GM12873 (cell line): Measurements from ENCODE around the gene ITGBL1.

Experiments used
- TF ChIP-seq, protein P1 (sequence below): IDR thresholded peaks from 2 replicates; pipeline ENCODE4 v1.5.1; 2012; ENCODE audit warnings: low read depth, mild to moderate bottlenecking, moderate library complexity, low read length, control low read depth; ENCODE audit not compliant: insufficient read depth; ENCODE audit errors: missing control alignments

The ITGBL1 gene

DNA sequence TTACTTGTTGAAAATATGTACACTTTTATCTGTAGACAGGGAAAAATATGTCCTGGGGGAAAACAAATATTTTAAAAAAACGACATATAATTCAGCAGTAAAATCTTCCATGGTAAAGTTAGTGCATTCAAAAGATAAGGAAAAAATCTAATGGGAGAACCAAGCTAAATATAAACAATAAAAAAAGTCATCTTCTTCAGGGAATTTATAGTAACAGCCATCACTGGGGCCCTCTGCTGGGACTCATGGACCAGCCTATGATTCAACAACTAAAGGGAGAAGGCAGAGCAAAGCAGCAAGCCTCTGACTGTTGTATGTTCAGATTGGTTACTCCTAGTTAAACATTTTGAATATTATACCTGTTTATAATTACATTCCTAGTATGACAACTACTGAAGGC is 93.0 kb downstream of the ITGBL1 start:
- TF ChIP-seq, protein P1, sequence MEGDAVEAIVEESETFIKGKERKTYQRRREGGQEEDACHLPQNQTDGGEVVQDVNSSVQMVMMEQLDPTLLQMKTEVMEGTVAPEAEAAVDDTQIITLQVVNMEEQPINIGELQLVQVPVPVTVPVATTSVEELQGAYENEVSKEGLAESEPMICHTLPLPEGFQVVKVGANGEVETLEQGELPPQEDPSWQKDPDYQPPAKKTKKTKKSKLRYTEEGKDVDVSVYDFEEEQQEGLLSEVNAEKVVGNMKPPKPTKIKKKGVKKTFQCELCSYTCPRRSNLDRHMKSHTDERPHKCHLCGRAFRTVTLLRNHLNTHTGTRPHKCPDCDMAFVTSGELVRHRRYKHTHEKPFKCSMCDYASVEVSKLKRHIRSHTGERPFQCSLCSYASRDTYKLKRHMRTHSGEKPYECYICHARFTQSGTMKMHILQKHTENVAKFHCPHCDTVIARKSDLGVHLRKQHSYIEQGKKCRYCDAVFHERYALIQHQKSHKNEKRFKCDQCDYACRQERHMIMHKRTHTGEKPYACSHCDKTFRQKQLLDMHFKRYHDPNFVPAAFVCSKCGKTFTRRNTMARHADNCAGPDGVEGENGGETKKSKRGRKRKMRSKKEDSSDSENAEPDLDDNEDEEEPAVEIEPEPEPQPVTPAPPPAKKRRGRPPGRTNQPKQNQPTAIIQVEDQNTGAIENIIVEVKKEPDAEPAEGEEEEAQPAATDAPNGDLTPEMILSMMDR = no peak

DNA sequence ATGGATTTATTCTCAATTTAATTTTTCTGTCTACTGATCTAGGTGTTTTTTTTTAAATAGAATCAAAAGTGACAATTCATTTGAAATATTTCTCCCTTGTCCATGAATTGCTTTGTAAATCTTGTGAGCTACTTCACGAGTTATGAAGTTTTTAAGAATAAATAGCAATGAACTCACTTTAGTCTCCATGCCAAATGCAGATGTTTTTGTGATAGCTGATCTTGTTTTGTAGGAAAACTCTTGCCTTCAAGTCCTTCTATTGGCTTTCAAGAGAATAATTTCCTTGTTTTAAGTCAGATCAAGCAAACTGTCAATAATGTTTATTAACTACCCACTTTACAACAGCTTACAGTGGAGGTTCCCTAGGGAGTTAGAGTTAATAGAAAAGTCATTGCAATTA is 99.8 kb downstream of the ITGBL1 start:
- TF ChIP-seq, protein P1 = no peak

DNA sequence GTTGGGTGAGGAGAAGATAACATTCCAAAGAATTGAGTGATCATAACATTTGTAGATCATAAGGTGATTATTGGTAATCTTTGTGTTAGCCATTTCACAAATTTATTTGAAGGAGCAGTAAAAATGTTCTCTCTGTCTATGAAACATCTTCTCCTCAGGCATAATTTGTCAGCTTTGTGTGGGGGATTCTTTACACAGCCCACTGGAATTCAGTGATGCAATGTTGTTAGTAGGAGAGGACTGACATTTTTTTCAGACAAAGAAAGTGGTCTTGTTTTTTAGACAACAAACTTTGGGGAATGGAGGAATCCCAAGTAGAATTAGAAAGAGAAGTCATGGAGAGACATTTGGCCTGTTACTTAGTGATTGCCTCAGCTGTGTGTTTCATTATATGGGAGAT is 100.3 kb downstream of the ITGBL1 start:
- TF ChIP-seq, protein P1 = no peak

DNA sequence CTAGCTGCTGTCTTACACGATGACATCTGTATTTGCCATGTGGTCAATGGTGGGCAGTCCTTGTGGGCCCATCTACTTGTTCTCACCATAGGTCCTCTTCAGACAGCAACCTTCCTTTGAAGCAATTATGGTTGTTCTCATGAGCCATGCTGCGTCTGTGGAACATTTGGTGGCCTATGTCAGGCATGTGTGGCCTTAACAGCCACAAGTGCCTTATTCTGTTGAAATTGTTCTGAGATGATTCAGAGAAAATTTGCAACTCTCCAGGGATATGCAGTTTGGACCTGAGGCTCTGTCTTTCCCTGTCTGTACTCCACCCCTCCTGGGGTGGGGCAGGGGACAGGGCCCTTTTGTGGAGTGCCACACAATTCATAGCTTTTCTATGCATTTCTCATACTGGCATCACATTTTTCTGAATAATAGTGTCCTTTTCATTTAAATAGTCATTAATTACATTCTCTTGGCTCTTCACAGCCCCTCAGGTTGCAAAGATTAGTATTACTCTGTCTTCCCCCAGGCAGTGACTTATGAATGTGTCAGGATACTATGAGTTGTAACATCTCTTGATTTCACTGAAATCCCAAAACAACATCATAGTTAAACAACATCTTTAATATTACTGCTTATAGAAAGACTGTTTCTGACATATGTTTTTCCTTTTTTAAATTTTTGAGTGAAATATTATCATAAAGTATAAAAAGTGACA is 102.1 kb downstream of the ITGBL1 start:
- TF ChIP-seq, protein P1 = no peak

DNA sequence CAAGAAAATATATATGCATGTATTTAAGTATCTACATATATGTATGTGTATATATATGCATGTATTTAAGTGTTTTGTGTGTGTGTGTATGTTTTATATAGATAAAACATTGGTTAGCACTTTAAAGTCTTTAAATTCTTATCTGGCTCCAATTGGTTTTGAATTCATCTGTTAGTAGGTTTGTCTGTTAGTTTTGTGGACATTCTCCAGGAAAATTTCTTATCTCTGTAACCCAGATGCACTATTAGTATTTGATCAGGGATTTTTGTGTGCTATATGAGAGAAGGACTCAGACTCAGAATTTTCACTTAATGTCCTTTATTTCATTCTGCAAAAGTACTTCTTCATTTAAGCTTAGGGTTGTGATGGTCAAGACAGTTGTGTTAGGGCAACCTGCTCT is 103.1 kb downstream of the ITGBL1 start:
- TF ChIP-seq, protein P1 = no peak

DNA sequence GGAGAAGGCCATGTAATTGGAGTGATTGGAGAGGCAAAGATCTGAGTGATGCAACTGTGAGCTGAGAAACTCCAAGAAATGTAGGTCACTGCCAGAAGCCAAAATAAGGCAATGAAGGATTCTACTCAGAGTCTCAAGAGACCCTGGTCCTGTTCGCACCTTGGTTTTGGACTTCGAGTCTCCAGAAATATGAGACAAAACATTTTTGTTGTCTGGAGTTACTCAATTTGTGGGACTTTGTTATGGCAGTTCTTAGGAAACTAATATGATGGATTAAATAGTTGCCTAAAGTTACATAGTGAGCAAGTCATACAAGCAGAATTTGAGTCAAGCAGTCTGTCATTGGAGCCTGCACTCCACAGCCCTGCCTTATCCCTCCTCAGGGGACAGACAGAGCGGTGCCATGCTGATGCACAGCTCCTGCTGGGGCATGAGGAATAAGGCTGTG is 104.2 kb downstream of the ITGBL1 start:
- TF ChIP-seq, protein P1 = no peak

DNA sequence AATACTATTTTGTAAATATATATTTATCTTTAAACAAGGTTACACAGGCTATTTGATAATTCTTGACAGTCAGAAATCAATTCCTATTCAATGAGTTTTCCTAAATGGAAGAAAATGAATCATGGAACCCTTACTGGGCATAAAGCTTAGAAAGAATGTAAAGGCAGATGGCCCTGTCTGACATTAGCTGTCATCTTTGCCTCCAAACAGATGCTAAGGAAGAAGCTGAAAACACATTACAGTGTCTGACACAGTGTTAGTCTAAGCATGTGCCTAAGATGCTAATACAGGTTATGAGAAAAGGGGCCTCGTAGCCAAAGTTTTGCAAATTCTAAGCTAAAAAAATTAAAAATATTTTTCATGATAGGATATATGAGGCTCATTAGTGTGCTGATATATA is 112.8 kb downstream of the ITGBL1 start:
- TF ChIP-seq, protein P1 = no peak
